Measurements from ENCODE around the gene ARHGAP24.
"Not testable (repeated sequence)": the region's sequence is repeated elsewhere in the genome, so short reads cannot be mapped to it uniquely, and the experiment has no call there.

DNA sequence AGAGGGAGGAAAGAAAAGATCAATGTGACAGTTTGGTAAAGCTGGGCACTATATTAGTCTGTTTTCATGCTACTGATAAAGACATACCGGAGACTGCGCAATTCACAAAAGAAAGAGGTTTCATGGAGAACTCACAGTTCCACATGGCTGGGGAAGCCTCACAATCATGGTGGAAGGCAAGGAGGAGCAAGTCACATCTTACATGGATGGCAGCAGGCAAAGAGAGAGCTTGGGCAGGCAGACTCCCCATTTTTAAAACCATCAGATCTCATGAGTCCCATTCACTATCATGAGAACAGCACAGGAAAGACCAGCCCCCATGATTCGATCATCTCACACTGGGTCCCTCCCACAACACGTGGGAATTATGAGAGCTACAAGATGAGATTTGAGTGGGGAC lies 490.1 kb downstream of the ARHGAP24 start:
- TF ChIP-seq, protein P1, sequence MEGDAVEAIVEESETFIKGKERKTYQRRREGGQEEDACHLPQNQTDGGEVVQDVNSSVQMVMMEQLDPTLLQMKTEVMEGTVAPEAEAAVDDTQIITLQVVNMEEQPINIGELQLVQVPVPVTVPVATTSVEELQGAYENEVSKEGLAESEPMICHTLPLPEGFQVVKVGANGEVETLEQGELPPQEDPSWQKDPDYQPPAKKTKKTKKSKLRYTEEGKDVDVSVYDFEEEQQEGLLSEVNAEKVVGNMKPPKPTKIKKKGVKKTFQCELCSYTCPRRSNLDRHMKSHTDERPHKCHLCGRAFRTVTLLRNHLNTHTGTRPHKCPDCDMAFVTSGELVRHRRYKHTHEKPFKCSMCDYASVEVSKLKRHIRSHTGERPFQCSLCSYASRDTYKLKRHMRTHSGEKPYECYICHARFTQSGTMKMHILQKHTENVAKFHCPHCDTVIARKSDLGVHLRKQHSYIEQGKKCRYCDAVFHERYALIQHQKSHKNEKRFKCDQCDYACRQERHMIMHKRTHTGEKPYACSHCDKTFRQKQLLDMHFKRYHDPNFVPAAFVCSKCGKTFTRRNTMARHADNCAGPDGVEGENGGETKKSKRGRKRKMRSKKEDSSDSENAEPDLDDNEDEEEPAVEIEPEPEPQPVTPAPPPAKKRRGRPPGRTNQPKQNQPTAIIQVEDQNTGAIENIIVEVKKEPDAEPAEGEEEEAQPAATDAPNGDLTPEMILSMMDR (conservative IDR thresholded peaks at IDR 0.05; ENCODE audit: low read depth in 2 of 2): not testable (repeated sequence)
- TF ChIP-seq POLR2AphosphoS5 (IDR thresholded peaks at IDR 0.05; ENCODE audit: low read depth): not testable (repeated sequence)
